Effector CD4-positive, alpha-beta T cell (primary cell): ENCODE data around the gene PCGF3.
"Not testable (repeated sequence)": the region's sequence is repeated elsewhere in the genome, so short reads cannot be mapped to it uniquely, and the experiment has no call there.

ENCODE experiments used
- DNase-seq: peaks from one replicate; pipeline ENCODE4 v3.0.0-alpha.2; 2020

Gene PCGF3

DNA sequence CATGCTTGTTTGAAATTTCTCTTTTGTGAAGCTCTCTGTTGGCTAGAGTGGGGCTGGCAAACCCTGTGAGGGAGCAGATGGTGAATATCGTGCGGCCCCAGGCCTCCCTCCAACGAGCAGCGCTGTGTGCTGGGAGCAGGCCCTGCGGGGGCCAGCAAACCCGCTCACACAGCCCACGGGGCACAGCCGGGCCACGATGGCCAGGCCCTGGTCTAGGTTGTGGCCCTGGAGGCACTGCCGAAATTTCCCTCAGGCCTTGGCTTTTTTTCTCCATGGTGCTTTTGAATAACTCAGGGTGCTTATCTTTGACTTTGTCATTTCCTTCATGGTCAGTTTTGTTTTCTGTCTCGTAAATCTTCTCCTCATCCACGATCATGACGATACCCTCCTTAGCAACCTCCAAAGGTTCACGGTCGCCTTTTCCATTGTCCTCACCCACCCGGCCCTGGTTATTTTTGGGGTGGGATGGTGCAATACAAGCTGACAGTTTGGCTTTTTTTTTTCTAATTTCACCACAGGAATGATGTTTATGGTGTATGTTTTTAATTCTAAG lies 20.7 kb downstream of the PCGF3 start:
- DNase-seq, result no peak

DNA sequence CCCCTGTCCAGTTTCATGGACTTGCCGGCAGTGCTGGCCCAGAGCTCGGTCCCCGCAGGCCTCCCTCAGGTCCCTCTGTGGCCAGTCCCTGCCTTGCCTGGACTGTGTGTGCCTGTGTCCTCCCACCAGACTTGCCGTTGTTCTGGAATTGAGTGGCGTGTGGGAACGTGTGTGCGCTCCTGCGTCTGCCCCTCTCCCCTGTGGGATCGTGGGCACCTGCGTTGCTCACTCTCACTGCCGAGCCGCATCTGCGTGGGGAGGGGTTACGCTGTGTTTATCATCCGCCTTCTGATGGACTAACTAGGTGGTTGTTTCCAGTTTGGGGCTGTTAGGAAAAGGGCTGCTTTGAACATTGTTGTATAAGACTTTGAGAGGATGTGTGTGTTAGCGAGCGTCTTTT lies 21.2 kb downstream of the PCGF3 start:
- DNase-seq, result no peak

- DNase-seq, result no peak
These were observed 21.9 kb downstream of the PCGF3 start for GRCh38 chr4:727576-727975.

DNA sequence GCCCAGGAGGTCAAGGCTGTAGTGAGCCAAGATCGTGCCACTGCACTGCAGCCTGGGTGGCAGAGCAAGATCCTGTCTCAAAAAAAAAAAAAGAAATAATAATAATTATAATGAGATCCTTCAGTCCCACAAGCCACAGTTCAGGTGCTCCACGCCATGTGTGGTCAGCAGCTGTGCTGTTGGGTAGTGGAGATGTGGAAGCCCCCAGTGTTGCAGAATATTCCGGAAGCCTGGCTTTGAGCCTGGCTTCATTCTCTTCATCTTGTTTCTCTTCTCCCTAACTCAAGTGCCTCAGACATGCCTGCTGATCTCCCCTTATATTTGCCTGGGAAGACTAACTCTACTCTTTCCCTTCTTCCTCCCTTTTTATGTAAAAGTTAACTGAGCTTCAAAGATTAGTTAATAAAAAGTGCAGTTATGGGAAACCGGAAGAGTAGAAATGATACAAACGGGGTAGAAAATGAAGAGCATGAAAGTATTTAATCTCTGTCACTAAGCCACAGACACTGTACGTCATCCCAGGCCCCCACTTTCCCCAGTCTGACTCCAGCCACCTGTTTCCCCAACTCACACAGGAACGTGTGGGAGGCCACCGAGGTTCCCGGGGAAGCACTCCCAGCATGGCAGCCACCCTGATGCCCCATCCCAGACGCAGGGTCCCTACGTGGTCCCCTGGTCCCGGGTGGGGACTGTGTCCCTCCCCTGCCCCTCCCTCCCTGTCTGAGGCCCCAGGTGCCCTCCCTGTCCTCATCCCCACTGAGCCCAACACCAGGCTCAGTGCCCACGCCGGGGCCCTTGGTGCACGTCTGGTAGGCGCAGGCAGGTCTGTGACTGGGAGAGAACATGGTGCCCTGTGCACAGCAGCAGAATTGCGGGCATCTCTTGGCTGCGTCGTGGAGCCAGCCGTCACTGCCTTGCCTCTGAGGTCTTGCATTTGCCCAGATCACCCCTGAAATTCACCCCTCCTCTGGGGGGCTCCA lies 24.0 kb downstream of the PCGF3 start:
- DNase-seq, result no peak

DNA sequence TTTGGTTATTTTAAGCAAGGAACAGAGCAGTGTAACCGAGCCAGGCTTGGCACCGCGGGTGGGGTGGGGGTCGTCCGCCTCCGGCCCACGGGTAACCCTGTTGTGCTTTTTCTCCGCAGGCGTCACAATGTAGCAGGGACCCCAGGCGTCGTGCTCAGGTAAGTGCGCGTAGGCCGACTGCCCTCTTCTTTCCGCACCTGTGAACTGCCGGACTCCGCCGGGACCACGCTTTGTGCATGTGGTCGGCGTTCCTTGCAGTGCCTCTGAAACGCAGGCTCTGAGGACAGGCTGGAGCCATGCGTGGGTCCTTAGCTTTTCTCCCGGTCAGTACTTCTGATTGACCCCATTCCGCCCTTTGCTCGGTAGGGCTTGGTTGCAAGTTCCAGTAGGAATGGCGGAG lies 24.9 kb downstream of the PCGF3 start:
- no peak for DNase-seq

DNA sequence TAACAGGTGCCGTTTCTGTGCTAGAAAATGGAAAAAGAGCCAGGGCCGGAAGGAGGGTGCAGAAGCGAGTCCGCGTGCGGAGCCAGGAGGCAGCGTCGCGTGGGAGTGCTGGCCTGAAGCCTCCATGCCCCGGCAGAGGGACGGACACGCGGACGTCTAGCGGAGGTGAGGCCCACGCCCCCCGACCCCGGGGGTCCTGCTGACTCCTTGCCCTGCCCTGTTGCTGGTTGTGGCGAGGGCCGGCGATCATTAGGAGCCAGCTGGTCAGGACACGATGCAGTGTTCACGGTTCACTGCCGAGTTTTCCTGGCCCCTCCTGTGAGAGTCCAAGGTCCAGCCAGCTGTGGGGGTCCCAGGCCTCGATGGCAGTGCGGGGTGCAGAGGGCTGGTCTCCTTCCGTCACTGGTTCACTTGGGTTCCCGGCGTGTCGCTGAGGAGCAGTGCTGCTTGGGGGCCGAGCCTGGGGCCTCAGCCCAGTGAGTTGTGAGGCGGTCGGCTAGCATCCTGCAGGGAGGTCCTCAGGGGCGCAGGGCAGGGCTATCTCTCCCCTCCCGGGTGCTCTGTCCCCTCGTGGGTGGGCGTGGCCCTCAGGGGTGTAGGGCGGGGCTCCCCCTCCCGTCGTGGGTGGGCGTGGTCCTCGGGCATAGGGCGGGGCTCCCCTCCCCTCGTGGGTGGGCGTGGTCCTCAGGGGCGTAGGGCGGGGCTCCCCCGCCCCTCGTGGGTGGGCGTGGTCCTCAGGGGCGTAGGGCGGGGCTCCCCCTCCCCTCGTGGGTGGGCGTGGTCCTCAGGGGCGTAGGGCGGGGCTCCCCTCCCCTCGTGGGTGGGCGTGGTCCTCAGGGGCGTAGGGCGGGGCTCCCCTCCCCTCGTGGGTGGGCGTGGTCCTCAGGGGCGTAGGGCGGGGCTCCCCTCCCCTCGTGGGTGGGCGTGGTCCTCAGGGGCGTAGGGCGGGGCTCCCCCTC lies 25.6 kb downstream of the PCGF3 start:
- not testable (repeated sequence) for DNase-seq

DNA sequence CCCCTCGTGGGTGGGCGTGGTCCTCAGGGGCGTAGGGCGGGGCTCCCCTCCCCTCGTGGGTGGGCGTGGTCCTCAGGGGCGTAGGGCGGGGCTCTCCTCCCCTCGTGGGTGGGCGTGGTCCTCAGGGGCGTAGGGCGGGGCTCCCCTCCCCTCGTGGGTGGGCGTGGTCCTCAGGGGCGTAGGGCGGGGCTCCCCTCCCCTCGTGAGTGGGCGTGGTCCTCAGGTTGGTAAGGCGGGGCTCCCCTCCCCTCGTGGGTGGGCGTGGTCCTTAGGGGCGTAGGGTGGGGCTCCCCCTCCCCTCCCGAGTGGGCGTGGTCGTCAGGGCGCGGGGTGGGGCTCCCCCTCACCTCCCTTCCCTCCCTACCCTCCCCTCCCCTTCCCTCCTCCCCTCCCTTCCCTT lies 26.3 kb downstream of the PCGF3 start:
- not testable (repeated sequence) for DNase-seq

DNA sequence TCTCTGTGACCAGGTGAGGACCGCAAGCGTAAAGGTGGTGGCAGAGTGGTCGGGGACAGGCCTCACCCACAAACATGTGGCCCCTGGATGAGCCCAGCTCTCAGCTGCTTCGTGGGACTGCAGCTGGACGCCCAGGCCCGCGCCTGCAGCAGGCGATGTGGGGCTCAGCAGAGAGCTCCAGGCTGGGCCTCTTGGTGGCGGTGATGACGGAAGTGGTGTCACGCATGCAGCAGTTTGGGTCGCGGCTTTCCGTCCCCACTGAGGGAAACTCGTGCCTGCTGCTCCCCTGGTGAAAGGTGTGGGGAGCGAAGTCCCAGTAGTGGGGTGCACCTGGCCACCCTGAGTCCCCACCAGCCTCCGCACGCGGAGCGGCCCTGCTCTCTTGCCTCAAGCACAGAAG lies 26.9 kb downstream of the PCGF3 start:
- DNase-seq, result no peak

DNA sequence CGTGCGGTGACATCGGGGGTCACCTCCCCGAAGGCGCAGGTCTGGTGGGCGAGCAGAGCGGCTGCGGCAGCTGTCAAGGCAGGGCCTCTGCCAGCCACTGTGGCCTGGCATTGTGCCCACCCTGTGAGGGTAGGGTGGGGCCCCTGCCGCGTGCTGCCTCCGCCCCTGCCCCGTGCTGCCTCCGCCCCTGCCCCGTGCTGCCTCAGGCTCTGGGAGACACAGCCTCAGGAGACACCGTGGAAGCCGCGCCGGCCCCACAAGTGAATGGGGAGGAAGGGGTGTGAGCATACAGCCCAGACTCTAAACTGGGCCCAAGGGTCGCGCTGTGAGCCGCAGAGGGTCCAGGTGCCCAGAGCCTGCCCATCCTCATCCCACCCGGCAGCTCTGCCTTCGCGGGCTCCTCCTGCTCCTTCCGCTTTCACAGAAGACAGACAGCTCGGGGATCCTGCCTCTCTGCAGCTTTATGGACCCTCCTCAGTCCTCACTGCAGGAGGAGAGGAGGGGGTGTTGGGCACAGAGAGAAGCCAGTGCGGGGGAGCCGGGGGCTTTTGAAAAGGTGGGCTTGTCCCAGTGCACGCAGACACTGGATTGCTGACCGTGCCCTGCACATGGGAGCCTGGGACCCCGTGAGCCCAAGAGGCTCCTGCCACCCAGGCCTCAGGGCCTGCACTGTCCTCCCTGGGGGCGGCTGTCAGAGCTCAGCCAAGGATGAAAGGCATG lies 27.4 kb downstream of the PCGF3 start:
- DNase-seq, result no peak

DNA sequence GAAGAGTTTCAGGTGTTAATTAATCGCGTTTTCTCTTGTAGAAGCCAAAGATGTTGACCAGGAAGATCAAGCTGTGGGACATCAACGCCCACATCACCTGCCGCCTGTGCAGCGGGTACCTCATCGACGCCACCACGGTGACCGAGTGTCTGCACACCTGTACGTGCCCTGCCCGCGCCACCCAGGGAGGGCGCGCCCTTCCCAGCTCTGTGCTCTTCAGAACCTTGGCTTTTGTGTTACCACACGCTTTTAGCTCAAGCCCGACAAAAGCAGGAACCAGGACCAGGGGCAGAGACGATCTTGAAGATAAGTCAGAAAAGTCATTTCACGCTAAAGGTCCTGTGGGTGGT lies 28.0 kb downstream of the PCGF3 start:
- DNase-seq, result no peak

- DNase-seq, result no peak
These were observed 28.4 kb downstream of the PCGF3 start for GRCh38 chr4:734075-734474.

- DNase-seq, result no peak
These were observed 29.3 kb downstream of the PCGF3 start for GRCh38 chr4:734951-735350.

GRCh38 chr4:735583-735982 lies 30.0 kb downstream of the PCGF3 start:
- DNase-seq, result no peak

DNA sequence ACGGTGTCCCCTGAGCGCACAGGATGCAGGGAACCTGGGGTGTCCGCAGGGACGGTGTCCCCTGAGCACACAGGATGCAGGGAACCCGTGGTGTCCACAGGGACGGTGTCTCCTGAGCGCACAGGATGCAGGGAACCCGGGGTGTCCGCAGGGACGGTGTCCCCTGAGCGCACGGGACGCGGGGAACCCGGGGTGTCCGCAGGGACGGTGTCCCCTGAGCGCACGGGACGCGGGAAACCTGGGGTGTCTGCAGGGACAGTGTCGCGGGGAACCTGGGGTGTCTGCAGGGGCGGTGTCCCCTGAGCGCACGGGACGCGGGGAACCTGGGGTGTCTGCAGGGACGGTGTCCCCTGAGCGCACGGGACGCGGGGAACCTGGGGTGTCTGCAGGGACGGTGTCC lies 30.9 kb downstream of the PCGF3 start:
- not testable (repeated sequence) for DNase-seq

DNA sequence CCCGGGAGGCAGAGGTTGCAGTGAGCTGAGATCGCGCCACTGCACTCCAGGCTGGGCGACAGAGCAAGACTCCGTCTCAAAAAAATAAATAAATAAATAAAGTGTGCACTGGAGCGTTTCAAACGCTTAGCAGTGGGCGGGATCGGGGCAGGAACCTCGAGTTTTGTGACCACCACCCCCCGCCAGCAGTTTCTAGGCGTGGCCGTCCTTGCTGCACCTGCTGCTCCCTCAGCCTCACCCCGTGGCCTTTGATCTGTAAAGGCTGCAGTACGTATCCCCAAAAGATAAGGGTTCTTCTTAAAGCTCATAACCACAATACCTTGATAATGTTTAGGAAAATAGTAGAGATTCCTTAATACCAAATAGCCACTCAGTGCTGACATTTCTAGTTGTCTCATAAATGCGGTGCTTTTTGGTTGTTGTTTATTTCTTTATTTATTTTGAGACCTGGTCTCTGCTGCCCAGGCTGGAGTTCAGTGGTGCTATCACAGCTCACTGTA lies 33.2 kb downstream of the PCGF3 start:
- DNase-seq, result no peak

DNA sequence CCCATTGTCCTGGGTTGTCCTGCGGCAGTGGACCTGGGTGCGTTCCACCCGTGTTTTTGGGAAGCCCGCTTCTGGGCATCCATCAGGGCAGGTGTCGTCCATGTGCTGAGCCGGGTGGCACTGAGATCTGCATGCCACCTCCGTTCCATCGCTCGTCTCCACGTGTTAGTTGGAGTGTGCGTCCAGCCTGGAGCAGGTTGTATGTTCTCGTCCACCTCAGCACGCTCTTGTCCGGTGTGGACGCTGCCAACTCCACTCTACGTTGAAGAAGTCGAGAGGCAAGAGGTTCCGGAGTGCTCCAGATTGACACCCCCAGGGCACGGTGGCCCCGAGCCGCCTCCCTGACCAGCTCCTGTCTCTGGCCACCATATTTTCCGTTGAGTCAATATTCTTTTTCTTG lies 33.9 kb downstream of the PCGF3 start:
- no peak for DNase-seq

DNA sequence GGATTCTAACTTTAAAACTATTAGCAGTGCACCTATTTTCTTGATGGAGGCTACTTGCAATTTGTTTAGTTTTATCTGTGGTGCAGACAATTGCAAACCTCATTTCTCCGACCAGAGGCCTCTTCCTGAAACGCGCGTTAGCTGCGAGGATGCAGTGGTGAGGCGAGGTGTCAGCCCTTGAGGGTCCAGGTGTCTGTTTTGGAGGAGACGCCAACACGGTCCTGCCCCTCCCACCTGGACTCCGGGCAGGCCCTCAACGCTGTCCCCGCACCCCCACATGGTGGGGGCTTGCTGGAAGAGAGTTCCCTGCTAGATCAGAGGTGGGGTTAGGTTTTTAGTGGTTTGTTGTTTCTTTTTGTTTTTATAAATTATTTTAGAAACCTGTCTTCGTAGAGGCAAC lies 34.4 kb downstream of the PCGF3 start:
- no peak for DNase-seq

GRCh38 chr4:740656-741282 lies 35.1 kb downstream of the PCGF3 start:
- DNase-seq, result no peak

- no peak for DNase-seq
These were observed 36.6 kb downstream of the PCGF3 start for GRCh38 chr4:742096-742741.

- DNase-seq, result peak; percentile 69
These were observed 37.2 kb downstream of the PCGF3 start for GRCh38 chr4:742742-743311.
